Stimulated activated CD4-positive, alpha-beta T cell treated with anti-CD3 and anti-CD28 coated beads, Interleukin-2, amount 100 ng/mL, for 48 hours (primary cell): Measurements from ENCODE around the gene SGSH.

Experiments used
- DNase-seq, 2 donors: peaks; one replicate each; pipeline ENCODE4 v3.0.0-alpha.2; 2020

The SGSH gene

DNA sequence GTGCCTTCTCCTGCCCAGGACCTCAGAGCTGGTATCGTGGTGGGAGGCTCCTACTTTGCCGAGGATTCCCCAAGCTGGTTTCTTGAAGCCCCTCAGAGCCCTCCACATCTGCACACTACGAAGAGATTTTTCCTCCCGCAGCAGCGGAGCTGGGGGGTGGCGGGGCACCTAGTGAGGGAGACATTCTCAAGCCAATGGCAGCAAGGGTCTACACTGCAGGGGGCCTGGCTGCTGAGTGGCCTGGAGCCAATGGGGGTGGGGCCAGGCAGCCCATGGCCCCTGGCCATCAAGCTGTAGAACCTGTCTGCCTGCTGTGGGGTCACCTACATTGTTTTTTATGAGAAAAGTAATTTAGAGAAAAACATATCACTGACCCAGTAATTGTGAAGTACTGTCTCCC lies 5.1 kb upstream of the SGSH start:
- no peak for DNase-seq

DNA sequence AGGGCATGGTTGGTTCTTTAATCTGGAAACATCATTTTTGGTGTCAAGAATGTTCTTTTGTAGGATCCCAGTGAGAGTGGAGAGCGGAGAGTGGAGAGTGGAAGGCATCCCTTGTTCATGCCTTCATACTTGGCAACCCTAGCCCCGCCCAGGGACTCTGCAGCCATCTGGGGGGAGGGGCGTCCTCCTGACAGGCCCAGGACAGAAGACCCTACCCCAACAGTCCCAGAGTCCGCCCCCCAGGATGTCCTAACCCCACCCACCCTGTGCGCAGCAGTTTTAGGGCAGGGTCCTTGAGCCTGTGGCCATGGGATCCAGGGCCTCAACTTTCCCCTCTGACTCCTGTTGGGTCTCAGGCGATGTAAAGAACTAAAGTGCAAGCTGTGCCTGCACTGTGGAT lies 4.5 kb upstream of the SGSH start:
- DNase-seq = no peak

GRCh38 chr17:80223838-80224497 lies 3.8 kb upstream of the SGSH start:
- DNase-seq = no peak

DNA sequence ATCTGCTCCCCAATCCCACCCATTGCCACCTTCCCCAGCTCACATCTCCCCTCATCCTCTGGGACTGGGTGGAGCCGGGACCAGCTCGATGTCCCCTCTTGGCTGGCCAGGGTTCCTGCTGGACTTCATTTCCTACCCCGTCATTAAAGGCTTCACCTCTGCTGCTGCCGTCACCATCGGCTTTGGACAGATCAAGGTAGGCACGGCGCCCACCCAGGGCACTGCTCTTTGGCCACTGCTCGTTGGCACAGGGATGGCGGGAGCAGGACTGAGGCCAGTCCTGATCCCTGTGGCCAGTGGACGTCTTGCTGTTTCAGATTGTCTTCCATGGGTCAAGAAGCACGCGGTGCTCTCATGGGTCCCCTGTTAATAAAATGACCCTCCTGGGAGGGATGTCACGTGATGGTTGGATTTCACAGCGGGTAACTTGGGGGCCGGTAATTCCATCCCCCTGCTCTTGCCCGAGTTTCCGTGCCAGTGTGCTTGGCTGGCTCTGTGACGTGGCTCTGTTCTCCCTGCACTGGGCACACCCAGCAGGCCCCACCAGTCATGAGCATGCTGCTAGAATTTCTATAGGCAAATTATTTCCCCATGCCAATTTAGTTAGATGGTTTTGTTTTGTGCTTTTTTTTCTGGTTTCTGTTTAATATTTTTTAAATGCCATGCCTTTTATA lies 3.1 kb upstream of the SGSH start:
- DNase-seq = no peak

DNA sequence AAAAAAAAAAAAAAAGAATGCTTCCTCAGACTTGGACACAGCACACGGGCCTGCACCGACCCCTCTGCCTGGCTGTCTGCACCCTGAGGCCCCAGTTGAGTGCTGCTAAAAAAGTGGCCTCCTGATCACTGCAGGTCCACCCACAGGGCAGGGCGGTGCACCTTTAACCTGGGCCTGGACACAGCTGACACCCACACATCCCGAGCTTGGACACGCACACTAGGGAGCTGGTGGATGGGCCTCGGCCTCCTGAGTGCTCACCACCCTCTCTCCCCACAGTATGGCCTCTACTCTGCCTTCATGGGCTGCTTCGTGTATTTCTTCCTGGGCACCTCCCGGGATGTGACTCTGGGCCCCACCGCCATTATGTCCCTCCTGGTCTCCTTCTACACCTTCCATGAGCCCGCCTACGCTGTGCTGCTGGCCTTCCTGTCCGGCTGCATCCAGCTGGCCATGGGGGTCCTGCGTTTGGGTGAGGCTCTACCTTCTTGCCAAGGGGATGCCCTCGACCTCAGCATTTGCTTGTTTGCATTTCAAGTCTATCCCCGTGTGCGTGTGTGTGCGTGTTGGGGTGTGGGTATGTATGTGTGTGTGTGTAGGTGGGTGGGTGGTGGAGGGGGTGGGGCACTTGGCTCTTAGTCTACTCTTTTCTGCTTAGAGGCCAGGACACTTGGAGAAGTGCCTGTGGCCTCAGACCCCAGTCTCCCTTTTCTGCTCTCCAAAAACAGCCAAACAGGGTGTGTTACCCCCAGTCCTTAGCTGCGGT lies 2.4 kb upstream of the SGSH start:
- DNase-seq = no peak

DNA sequence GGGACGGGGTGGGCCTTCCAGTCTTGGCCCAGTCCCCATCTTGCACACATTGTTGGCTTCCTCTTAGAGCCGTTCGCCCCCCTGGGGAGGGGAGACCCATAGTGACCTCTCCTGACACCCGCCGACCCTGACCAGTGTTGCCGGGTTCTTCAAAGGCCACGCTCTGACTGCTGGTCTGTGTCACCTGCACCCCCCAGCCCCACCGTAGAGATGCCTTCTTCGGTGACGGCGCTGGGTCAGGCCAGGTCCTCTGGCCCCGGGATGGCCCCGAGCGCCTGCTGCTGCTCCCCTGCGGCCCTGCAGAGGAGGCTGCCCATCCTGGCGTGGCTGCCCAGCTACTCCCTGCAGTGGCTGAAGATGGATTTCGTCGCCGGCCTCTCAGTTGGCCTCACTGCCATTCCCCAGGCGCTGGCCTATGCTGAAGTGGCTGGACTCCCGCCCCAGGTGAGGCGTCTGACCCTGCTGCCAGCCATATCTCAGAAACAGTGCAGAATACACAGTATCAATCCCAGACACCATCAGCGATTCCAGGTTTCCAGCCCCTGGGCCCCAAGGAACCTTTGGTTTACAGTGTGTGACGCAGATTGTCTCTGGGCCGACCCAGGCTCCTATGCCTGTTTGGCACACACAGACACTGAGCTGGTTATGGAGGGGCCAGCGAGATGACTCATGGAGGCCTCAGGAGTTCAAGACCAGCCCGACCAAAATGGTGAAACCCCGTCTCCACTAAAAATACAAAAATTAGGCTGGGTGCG lies 1.4 kb upstream of the SGSH start:
- no peak for DNase-seq

DNA sequence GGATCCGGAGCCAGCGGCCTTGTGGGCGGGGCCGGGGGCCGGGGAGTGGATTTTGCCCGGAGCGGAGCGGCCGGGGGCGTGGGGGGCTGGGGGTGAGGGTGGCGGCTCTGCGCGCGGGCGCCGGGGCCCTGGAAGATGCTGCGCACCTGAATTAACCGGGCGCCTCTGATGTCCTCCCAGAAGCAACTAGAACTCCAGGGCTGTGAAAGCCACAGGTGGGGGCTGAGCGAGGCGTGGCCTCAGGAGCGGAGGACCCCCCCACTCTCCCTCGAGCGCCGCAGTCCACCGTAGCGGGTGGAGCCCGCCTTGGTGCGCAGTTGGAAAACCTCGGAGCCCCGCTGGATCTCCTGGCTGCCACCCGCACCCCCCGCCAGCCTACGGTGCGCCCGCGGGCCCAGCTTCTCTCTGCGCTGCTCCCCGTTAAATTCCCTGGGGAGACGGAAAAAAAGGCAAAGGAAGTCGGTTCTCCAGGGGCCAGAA lies 643 bp upstream of the SGSH start:
- peak in 1 of 2 donors; percentile 6 for DNase-seq

DNA sequence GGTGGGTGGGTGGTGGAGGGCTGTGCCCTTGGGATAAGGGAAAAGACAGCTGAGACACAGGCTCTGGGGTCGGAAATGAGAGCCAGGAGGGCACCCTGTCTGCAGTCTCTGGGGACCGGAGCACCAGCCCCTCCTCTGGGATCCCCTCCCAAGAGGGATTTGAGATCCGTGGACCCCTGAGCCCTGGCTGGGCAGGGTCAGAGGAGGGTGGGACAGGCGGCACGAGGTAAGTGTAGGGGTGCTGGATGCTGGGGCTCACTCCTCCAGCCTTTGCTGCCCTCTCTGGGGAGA lies 425 bp downstream of the SGSH start:
- no peak for DNase-seq

DNA sequence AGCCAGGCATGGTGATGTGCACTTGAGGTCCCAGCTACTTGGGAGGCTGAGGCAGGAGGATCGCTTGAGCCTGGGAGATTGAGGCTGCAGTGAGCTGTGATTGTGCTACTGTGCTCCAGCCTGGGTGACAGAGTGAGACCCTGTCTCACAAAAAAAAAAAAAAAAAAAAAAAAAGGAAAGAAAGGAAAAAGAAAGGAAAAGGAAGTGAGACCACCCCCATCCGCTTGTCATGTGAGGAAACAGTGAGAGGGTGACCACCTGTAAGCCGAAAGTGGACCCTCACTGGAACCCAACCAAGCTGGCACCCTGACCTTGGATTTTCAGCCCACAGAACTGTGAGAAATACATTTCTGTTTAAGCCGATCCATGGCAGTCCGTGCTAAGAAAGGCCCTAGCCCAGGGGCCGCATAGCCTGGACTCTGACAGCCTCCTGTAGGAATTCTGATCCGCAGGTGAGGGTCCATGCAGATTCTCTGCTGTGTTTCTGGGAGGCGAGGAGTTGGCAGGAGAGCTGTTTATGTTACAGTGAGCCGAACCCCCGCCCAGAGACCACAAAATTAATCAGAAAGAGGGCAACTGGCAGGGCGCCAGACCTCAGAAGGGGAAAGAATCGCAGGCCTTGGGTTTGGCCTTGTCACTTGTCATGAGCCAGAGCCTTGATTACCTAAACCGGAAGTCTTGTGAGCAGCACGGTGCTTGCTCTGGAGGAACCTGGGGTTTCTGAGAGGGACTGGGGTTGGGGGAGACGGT lies 945 bp downstream of the SGSH start:
- peak; percentile 88 to 91 for DNase-seq

GRCh38 chr17:80218391-80218790 lies 1.7 kb downstream of the SGSH start:
- no peak for DNase-seq

DNA sequence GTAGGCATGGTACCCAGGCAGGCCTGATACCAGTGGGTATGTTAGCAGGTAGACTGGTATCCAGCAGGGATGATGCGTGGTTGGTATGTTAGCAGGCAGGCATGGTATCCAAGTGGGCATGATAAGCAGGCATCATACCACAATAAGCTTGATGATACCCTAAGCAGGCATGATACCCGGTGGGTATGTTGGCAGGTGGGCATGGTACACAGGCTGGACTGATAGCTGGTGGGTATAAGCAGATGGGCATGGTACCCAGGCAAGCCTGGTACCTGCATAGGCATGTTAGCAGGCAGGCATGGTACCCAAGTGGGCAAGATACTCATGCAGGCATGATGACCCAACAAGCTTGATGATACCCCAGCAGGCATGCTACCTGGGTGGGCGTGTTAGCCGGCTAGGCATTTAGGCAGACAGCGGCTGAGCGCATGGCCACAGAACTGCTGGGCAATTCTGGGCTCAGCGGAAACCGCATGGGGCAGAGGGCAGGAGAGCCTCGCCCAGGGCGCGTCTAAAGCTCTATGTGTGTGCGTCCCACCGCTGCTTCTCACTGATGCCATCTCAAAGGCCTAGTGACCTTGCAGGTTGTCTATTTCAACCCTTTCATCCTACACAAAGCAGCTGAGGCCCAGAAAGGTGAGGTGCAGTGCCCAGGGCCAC lies 2.3 kb downstream of the SGSH start:
- DNase-seq = no peak

DNA sequence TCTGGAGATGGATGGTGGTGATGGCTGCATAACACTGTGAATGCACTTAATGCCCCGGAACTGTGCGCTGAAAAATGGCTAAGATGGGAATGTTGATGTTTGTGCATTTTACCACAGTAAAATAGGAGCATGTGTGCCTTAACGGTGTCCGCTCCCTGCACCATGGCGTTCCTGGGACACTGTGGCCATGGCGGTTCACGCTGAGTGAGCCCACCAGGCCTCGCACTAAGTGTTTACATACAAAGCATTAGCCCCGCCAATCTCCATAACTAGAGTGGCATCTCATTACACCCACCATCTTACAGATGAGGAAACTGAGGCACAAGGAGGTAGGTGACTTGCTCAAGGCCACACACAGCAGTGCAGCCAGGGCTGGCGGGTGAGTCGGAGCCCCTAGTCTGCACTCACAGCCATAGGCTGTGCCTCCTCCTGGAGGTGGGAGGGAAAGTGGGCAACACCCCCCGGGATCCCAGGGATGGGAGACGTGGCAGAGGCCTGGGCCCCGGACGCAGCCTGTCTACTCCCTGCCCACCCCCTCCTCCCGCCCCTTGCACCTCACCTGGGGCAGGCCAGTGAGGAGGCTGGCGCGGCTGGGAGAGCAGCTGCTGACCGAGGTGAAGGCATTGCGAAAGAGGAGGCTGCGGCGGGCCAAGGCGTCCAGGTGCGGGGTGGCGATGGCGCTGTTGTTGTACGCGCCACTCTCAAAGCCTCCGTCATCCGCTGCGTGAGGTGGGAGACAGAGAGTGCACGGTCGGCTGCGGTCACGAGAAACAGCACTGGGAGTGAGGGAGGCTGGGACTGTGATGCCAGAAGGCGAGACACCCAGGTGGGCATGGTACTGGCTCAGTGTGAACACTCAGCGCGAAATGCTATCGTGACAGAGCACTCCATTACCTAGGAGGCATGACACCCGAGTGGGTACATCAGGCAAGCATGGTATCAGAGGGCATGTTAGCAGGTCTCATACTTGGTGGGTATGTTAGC lies 3.4 kb downstream of the SGSH start:
- DNase-seq = no peak

DNA sequence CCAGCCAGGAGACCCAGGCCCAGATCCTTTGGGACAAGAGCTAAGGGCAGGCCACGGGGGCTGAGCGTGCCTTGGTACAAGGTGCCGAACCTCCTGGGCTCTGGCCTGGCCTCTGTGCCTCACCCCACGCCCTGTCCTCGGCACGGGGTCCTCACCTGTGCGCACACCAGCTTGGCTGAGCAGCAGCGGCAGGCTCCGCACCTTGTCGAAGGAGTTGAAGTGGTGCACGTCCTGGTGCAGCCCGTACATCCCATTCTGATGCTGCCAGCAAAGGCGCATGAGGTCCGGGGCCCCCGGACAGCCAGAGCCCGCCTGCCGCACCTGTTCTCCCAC lies 5.3 kb downstream of the SGSH start:
- DNase-seq = no peak

GRCh38 chr17:80214012-80214877 lies 5.9 kb downstream of the SGSH start:
- no peak for DNase-seq

DNA sequence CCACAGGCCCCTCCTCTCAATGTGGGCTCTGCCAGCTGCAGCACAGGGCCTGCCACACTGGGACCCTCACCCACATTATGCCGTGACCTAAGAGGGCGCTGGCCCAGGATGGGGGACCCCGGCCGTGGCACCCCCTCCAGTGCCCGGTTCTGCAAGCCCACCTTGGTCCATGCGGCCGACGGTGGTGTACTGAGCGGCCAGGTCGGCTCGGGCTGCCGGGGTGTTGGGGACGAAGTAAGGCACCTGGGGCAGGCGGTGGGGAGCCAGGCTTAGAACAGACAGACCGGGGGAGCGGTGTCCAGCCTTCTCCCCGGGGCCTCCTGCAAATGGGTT lies 6.5 kb downstream of the SGSH start:
- DNase-seq = no peak

DNA sequence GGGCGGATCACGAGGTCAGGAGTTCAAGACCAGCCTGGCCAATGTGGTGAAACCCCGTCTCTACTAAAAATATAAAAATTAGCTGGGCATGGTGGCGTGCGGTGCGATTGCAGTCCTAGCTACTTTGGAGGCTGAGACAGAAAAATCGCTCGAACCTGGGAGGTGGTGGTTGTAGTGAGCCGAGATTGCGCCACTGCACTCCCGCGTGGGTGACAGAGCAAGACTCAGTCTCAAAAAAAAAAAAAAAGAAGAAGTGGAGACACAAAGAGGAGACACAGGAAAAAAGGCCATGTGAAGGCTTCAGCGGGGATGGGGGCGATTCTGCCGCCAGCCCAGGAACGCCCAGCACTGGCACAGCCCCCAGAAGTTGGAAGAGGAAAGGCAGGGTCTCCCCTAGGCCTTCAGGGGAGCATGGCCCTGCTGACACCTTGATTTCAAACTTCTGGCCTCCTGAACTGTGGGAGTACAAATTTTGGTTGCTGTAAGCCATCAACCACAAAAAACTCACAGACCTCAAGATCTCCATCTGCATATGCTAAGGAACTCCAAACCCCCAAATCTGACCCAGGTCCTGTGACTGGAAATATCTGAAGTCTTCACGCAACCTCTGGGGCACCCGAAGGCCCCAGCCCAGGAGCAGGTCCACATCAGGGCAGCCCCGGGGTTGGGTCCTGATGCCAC lies 7.0 kb downstream of the SGSH start:
- DNase-seq = no peak

DNA sequence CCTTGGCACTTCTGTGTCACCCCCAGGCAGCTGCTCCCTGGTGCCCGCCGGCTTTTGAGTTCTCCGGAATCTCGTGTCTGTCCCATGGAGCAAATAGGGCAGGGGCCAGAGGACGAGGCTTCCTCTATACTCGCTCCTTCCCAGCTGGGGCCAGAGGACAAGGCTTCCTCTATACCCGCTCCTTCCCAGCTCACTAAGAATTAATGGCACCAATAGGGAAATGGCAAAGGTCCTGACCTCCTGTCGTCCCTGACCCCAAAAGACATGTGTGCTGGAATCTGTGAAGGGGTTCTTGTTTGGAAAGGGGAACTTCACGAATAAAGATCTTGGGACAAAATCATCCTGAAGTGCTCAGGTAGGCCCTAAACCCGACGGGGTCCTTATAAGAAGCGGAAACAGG lies 7.6 kb downstream of the SGSH start:
- no peak for DNase-seq

GRCh38 chr17:80212109-80212508 lies 8.0 kb downstream of the SGSH start:
- no peak for DNase-seq

- no peak for DNase-seq
Observed at GRCh38 chr17:80210348-80211108, 9.6 kb downstream of the SGSH start.
